A549 (cell line): ENCODE data around the gene ECE1. TPM values are rescaled to one million over a fixed set of nuclear protein-coding genes. Genes with fewer than 3 reads are reported as not detected.

ENCODE experiments used
- ATAC-seq, 2 experiments: fragments of 200-7000 bp in 1 of 2; fragments of >200 bp in 1 of 2; cut with Nextera tagmentation in 1 of 2; cut with Tn5 transposase in 1 of 2; 3 replicates each; pipeline versions ENCODE4 v1.8.0 to v1.9.1; 2018 to 2020; ENCODE audit warnings: mild to moderate bottlenecking in 1 of 2, moderate library complexity in 1 of 2
- CTCF ChIA-PET: fragments of 300-600 bp; sonication (Branson Sonifier 250); formaldehyde crosslinking; extraction: SDS; loops from one replicate; lab custom pipeline; 2021; ENCODE audit warnings: antibody characterized with exemption, inconsistent platforms; lab: Yijun Ruan, JAX
- POLR2A ChIA-PET: fragments of 350-600 bp; formaldehyde crosslinking; extraction: SDS; loops from one replicate; lab custom pipeline; 2021; ENCODE audit warnings: antibody characterized with exemption, inconsistent platforms; lab: Yijun Ruan, JAX
- DNase-seq, 2 experiments: peaks; one replicate each; pipeline versions ENCODE4 v3.0.0 to v3.0.0-alpha.2; 2011 to 2016; ENCODE audit warnings: low read depth in 1 of 2, low spot score in 1 of 2
- FAIRE-seq: peaks from 2 replicates; lab custom pipeline; 2011; peaks lifted over from hg19 to GRCh38; lab: Jason Lieb, UNC
- H3K27ac ChIP-seq, 2 experiments: fragments of >200 bp; sonication (Bioruptor Twin); formaldehyde crosslinking; 3 replicates each; pipeline ENCODE4 v1.5.1; 2016 to 2017
- H3K4me1 ChIP-seq: fragments of >200 bp; sonication (Bioruptor Twin); formaldehyde crosslinking; 3 replicates; pipeline ENCODE4 v1.6.1; 2016
- H3K4me2 ChIP-seq: fragments of >200 bp; sonication (Bioruptor Twin); formaldehyde crosslinking; 3 replicates; pipeline ENCODE4 v1.6.1; 2016
- H3K4me3 ChIP-seq: fragments of >200 bp; sonication (Bioruptor Twin); formaldehyde crosslinking; 3 replicates; pipeline ENCODE4 v1.5.1; 2016
- H3K9me3 ChIP-seq: fragments of >200 bp; sonication (Bioruptor Twin); formaldehyde crosslinking; 3 replicates; pipeline ENCODE4 v1.6.1; 2016
- CBX2 ChIP-seq: fragments of 200-600 bp; sonication (generic); IDR thresholded peaks from 2 replicates; pipeline ENCODE4 v1.6.1; 2016; ENCODE audit warnings: low read depth, mild to moderate bottlenecking, borderline replicate concordance
- CEBPB ChIP-seq, 2 experiments: fragments of >200 bp in 1 of 2; sonication (Bioruptor Twin) in 1 of 2; formaldehyde crosslinking in 1 of 2; IDR thresholded peaks; 2 replicates each; pipeline ENCODE4 v1.6.1; 2012 to 2016
- EHMT2 ChIP-seq: fragments of 200-600 bp; sonication (generic); IDR thresholded peaks from 2 replicates; pipeline ENCODE4 v1.6.1; 2016; ENCODE audit warnings: antibody characterized with exemption, low read depth, mild to moderate bottlenecking, moderate library complexity
- FOSB ChIP-seq: fragments of 250-450 bp; sonication (Bioruptor Pico); IDR thresholded peaks from 2 replicates; pipeline ENCODE4 v1.5.0; 2020; ENCODE audit warnings: mild to moderate bottlenecking, moderate library complexity
- GATA3 ChIP-seq: IDR thresholded peaks from 2 replicates; pipeline ENCODE4 v1.6.1; 2012; ENCODE audit warnings: borderline replicate concordance
- HOXB13 ChIP-seq: fragments of 250-450 bp; sonication (Bioruptor Pico); IDR thresholded peaks from 2 replicates; pipeline ENCODE4 v1.5.0; 2020; ENCODE audit warnings: low read depth, mild to moderate bottlenecking, moderate library complexity
- KDM1A ChIP-seq: fragments of 200-600 bp; sonication (generic); IDR thresholded peaks from 2 replicates; pipeline ENCODE4 v1.6.1; 2016; ENCODE audit warnings: low read depth, mild to moderate bottlenecking
- KDM5A ChIP-seq: fragments of 200-600 bp; sonication (generic); IDR thresholded peaks from 2 replicates; pipeline ENCODE4 v1.6.1; 2016; ENCODE audit warnings: antibody characterized with exemption, mild to moderate bottlenecking
- MAZ ChIP-seq: fragments of 150-350 bp; IDR thresholded peaks from 2 replicates; pipeline ENCODE4 v1.6.1; 2014; ENCODE audit warnings: antibody characterized with exemption, low read depth, low read length, borderline replicate concordance
- MYC ChIP-seq: IDR thresholded peaks from 2 replicates; pipeline ENCODE4 v1.6.1; 2012; ENCODE audit warnings: mild to moderate bottlenecking, inconsistent platforms, low read length, improper control_type of control experiment, borderline replicate concordance
- RCOR1 ChIP-seq: fragments of 150-350 bp; IDR thresholded peaks from 2 replicates; pipeline ENCODE4 v1.6.1; 2014; ENCODE audit warnings: antibody characterized with exemption, low read length, low read depth
- ZC3H11A ChIP-seq: fragments of 450-650 bp; IDR thresholded peaks from 2 replicates; pipeline ENCODE4 v1.6.1; 2014; ENCODE audit warnings: antibody characterized with exemption, mild to moderate bottlenecking
- ZFP36 ChIP-seq: fragments of 450-650 bp; IDR thresholded peaks from 2 replicates; pipeline ENCODE4 v1.6.1; 2014; ENCODE audit warnings: borderline replicate concordance; ENCODE audit not compliant: partially characterized antibody
- ZSCAN20 ChIP-seq: fragments of 250-450 bp; sonication (Bioruptor Pico); IDR thresholded peaks from 2 replicates; pipeline ENCODE4 v1.8.0; 2022; ENCODE audit warnings: mild to moderate bottlenecking, moderate library complexity
- WGBS: methylation state at CpG from one replicate; pipeline ENCODE4 v1.1.6; 2017; ENCODE audit errors: missing lambda C conversion rate; 5-methylcytosine and 5-hydroxymethylcytosine counted together
- polyA plus RNA-seq, 4 experiments: library from polyadenylated mRNA; depleted of rRNA in 3 of 4; stranded (reverse); fragments of >200 nt; fragmentation: RNase III in 1 of 4; extraction: RNeasy Plus Mini Kit Qiagen cat#74134 plus additional on column Dnase treatment in 1 of 4; gene quantifications; 2 replicates in 3 of 4; 3 replicates in 1 of 4; pipeline ENCODE4 v1.2.3, GENCODE V29; 2011 to 2017
- TF ChIP-seq, protein P1 (sequence below): fragments of 150-350 bp; IDR thresholded peaks from 2 replicates; pipeline ENCODE4 v1.6.1; 2014; ENCODE audit warnings: low read depth, mild to moderate bottlenecking, low read length
- TF ChIP-seq, protein P2 (sequence below): fragments of 200-600 bp; sonication (generic); IDR thresholded peaks from 2 replicates; pipeline ENCODE4 v1.6.1; 2016; ENCODE audit warnings: antibody characterized with exemption, mild to moderate bottlenecking, moderate library complexity
- TF ChIP-seq, protein P3 (sequence below): fragments of 250-450 bp; sonication (Bioruptor Pico); IDR thresholded peaks from 2 replicates; pipeline ENCODE4 v1.5.0; 2021; ENCODE audit warnings: mild to moderate bottlenecking, moderate library complexity, borderline replicate concordance
- TF ChIP-seq, protein P4 (sequence below): fragments of >200 bp; sonication (Bioruptor Twin); formaldehyde crosslinking; IDR thresholded peaks from 2 replicates; pipeline ENCODE4 v1.6.1; 2016
- TF ChIP-seq, protein P5 (sequence below): fragments of 450-650 bp; IDR thresholded peaks from 2 replicates; pipeline ENCODE4 v1.6.1; 2014; ENCODE audit warnings: antibody characterized with exemption
- TF ChIP-seq, protein P6 (sequence below): fragments of >200 bp; sonication (Bioruptor Twin); formaldehyde crosslinking; IDR thresholded peaks from 3 replicates; pipeline ENCODE4 v1.5.1; 2016

ECE1 gene
- polyA plus RNA-seq, 2 of the 4 experiments (the other 2 are of a cell fraction) = 45.7 to 86.4 TPM

DNA sequence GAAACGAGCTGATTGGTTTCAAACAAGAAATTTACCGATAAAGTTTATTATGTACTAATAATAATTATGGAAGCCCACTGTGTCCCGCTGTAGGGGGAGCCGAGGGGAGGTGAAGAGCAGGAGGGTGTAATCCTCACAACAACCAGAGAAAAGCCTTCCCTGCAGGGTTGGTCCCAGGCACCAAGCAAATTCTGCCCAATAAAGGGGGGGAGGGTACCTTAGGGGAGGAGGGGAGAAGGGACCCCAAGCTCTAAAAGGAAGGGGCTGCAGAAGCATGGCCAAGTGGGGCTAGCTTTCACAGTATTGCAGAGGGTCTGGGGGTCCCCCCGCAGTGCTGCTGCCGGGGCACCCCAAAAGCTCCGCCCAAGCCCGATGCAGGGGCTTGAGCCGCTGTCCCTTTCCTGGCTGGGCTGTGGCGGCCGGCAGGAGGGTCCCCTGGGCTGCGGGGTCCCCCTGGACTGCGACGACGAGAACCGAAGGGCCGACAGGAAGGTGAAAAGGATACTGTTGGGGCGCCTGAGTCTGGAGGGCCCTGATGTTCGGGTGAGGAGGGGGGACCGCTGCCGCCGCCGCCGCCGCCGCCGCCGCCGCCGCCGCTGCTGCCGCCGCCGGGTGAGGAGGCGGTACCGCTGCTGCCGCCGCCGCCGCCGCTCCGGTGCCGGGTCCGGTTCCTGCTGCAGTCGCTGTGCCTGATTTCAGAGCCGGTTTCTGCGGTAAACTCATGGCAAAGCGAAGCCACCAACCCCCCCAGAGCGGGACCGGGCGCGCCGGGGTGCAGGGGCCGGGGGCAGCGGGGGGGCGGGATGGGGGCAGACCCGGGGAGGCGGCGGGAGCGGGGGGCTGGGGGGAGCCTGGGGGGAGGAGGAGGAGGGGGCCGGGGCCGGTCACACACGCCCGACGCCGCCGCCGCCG is 114.3 kb downstream of the ECE1 start:
- ChIA-PET CTCF (interaction anchor here (0.6 kb wide), 1 partner anchor 30 kb away, joined by 4 read pairs; no protein-coding TSS in a partner anchor), POLR2A (no interaction called here)
- H3K9me3 ChIP-seq = no peaks in the 10 kb centered on the region
- H3K4me3 ChIP-seq = peak overlapping the region; percentile 94
- H3K27ac ChIP-seq = peak overlapping the region; percentile 93 to 99
- peak overlapping the region; percentile 83 for H3K4me2 ChIP-seq
- 1% methylated on average over 16 of the region's 69 CpGs for WGBS
- ATAC-seq = peak; percentile 39 to 56
- no peak for FAIRE-seq
- H3K4me1 ChIP-seq = peaks cover 23% of the 10 kb centered on the region
- TF ChIP-seq, protein P1, sequence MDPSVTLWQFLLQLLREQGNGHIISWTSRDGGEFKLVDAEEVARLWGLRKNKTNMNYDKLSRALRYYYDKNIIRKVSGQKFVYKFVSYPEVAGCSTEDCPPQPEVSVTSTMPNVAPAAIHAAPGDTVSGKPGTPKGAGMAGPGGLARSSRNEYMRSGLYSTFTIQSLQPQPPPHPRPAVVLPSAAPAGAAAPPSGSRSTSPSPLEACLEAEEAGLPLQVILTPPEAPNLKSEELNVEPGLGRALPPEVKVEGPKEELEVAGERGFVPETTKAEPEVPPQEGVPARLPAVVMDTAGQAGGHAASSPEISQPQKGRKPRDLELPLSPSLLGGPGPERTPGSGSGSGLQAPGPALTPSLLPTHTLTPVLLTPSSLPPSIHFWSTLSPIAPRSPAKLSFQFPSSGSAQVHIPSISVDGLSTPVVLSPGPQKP = no peak
- TF ChIP-seq, protein P2, sequence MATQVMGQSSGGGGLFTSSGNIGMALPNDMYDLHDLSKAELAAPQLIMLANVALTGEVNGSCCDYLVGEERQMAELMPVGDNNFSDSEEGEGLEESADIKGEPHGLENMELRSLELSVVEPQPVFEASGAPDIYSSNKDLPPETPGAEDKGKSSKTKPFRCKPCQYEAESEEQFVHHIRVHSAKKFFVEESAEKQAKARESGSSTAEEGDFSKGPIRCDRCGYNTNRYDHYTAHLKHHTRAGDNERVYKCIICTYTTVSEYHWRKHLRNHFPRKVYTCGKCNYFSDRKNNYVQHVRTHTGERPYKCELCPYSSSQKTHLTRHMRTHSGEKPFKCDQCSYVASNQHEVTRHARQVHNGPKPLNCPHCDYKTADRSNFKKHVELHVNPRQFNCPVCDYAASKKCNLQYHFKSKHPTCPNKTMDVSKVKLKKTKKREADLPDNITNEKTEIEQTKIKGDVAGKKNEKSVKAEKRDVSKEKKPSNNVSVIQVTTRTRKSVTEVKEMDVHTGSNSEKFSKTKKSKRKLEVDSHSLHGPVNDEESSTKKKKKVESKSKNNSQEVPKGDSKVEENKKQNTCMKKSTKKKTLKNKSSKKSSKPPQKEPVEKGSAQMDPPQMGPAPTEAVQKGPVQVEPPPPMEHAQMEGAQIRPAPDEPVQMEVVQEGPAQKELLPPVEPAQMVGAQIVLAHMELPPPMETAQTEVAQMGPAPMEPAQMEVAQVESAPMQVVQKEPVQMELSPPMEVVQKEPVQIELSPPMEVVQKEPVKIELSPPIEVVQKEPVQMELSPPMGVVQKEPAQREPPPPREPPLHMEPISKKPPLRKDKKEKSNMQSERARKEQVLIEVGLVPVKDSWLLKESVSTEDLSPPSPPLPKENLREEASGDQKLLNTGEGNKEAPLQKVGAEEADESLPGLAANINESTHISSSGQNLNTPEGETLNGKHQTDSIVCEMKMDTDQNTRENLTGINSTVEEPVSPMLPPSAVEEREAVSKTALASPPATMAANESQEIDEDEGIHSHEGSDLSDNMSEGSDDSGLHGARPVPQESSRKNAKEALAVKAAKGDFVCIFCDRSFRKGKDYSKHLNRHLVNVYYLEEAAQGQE = no peak
- TF ChIP-seq KDM5A (no peak), CBX2 (no peak), ZFP36 (no peak)
- TF ChIP-seq, protein P3, sequence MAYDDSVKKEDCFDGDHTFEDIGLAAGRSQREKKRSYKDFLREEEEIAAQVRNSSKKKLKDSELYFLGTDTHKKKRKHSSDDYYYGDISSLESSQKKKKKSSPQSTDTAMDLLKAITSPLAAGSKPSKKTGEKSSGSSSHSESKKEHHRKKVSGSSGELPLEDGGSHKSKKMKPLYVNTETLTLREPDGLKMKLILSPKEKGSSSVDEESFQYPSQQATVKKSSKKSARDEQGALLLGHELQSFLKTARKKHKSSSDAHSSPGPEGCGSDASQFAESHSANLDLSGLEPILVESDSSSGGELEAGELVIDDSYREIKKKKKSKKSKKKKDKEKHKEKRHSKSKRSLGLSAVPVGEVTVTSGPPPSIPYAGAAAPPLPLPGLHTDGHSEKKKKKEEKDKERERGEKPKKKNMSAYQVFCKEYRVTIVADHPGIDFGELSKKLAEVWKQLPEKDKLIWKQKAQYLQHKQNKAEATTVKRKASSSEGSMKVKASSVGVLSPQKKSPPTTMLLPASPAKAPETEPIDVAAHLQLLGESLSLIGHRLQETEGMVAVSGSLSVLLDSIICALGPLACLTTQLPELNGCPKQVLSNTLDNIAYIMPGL (CRISPR knock-in tag) = no peak
- peak in 1 of 2 experiments; percentile 45 for DNase-seq

DNA sequence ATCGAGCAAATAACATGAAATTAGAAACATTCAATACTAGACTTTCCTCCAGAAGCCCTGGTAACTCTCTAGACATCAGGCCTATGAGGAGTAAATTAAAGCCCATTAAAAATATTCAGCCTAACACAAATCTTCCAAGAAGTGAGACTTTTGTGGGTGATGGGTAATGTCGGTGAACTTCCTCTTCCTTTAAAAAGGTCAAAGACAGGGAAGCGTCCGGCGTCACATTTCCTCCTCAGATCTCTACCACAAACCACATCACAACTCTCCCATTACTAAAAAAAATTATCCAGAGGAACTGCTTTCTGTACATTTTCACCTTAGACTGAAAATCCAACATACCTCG is 115.0 kb downstream of the ECE1 start:
- peaks cover 23% of the 10 kb centered on the region for H3K4me1 ChIP-seq
- WGBS = 1% methylated on average over 6 of the region's 6 CpGs
- CTCF ChIA-PET = interaction anchor here (0.6 kb wide), 1 partner anchor 31 kb away, joined by 4 read pairs; no protein-coding TSS in a partner anchor
- H3K27ac ChIP-seq = peak overlapping the region; percentile 93 to 99
- H3K4me3 ChIP-seq = peak overlapping the region; percentile 94
- no peak for FAIRE-seq
- H3K4me2 ChIP-seq = peak overlapping the region; percentile 83
- POLR2A ChIA-PET = no interaction called here
- DNase-seq = no peak
- ATAC-seq = no peak
- H3K9me3 ChIP-seq = no peaks in the 10 kb centered on the region
- TF ChIP-seq, protein P4, sequence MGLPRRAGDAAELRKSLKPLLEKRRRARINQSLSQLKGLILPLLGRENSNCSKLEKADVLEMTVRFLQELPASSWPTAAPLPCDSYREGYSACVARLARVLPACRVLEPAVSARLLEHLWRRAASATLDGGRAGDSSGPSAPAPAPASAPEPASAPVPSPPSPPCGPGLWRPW = no peak
- TF ChIP-seq, protein P2 = no peak
- no peak for TF ChIP-seq FOSB (CRISPR knock-in tag)
- no peak for TF ChIP-seq GATA3
- no peak for TF ChIP-seq ZSCAN20 (CRISPR knock-in tag)
- TF ChIP-seq MYC = no peak
- TF ChIP-seq MAZ = no peak
- TF ChIP-seq KDM1A = no peak
- TF ChIP-seq, protein P5, sequence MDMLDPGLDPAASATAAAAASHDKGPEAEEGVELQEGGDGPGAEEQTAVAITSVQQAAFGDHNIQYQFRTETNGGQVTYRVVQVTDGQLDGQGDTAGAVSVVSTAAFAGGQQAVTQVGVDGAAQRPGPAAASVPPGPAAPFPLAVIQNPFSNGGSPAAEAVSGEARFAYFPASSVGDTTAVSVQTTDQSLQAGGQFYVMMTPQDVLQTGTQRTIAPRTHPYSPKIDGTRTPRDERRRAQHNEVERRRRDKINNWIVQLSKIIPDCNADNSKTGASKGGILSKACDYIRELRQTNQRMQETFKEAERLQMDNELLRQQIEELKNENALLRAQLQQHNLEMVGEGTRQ = no peak
- TF ChIP-seq ZC3H11A = no peak
- TF ChIP-seq, protein P6, sequence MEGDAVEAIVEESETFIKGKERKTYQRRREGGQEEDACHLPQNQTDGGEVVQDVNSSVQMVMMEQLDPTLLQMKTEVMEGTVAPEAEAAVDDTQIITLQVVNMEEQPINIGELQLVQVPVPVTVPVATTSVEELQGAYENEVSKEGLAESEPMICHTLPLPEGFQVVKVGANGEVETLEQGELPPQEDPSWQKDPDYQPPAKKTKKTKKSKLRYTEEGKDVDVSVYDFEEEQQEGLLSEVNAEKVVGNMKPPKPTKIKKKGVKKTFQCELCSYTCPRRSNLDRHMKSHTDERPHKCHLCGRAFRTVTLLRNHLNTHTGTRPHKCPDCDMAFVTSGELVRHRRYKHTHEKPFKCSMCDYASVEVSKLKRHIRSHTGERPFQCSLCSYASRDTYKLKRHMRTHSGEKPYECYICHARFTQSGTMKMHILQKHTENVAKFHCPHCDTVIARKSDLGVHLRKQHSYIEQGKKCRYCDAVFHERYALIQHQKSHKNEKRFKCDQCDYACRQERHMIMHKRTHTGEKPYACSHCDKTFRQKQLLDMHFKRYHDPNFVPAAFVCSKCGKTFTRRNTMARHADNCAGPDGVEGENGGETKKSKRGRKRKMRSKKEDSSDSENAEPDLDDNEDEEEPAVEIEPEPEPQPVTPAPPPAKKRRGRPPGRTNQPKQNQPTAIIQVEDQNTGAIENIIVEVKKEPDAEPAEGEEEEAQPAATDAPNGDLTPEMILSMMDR = no peak
- TF ChIP-seq CEBPB (IDR thresholded peaks at IDR 0.05) = no peak
- no peak for TF ChIP-seq RCOR1
- no peak for TF ChIP-seq HOXB13 (CRISPR knock-in tag)
- TF ChIP-seq EHMT2 = no peak
